Measurements from ENCODE around the gene GSPT2. TPM values are rescaled to one million over a fixed set of nuclear protein-coding genes. Genes with fewer than 3 reads are reported as not detected.

The GSPT2 gene
- 1.9 and 4.6 TPM in 2 replicates for total RNA-seq (ENCODE audit: low replicate concordance)

DNA sequence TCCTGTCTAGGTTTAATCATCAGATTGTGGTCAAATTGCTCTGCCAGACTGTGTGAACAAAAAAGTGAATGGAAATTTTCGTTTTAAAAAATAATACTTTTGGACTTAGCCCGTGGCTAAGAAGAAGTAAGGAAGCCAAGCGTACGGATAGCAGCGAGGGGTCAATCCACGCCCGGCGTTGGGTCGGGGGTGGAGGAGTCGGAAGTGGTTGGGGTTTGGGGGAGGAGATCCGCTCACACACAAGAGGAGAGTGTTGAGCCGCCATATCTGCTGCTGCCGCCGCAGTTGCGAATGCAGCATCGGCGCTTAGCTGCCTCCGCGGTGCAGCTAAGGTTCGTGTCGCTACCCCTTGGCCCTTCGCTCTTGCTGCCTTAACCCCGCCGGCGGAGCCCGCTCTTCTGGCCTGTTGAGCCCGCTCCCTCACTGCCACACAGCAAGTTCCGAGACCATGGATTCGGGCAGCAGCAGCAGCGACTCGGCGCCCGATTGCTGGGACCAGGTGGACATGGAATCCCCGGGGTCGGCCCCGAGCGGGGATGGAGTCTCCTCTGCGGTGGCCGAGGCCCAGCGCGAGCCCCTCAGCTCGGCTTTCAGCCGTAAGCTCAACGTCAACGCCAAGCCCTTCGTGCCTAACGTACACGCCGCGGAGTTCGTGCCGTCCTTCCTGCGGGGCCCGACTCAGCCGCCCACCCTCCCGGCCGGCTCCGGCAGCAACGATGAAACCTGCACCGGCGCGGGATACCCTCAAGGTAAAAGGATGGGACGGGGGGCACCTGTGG lies at the start of gene GSPT2:
TSS of gene GSPT2 (plus strand) at position 264 of the 779 bp plus-strand sequence. CDS start at position 449, 185 bp downstream.

GRCh38 chrX:51710277-51711164 lies 32.7 kb upstream of the GSPT2 start, which contains the start of gene CENPVL1:
Gene CENPVL1, plus strand, starts transcription at chrX:51710512. Its CDS starts 0 bp downstream, at chrX:51710512.

Other genes with a start within 250 kb of the GSPT2 start
- 6.3 and 11.0 TPM in 2 replicates for gene NUDT11, start 246.8 kb upstream of the GSPT2 start, total RNA-seq (ENCODE audit: low replicate concordance)
- gene CENPVL3, start 124.5 kb upstream of the GSPT2 start, total RNA-seq (ENCODE audit: low replicate concordance), result not detected in 2 replicates
- not detected in 2 replicates for gene CENPVL2, start 60.6 kb upstream of the GSPT2 start, total RNA-seq (ENCODE audit: low replicate concordance)
- not detected in 2 replicates for gene CENPVL1, start 32.9 kb upstream of the GSPT2 start, total RNA-seq (ENCODE audit: low replicate concordance)
- 40.2 and 187 TPM in 2 replicates for gene MAGED1, start 150.2 kb downstream of the GSPT2 start, total RNA-seq (ENCODE audit: low replicate concordance)